Measurements from ENCODE around the gene UMAD1.

GRCh38 chr7:7720193-7720592 is 79.6 kb downstream of the UMAD1 start:
- TF ChIP-seq CTCF (IDR thresholded peaks at IDR 0.05) = no peak
- TF ChIP-seq POLR2A (IDR thresholded peaks at IDR 0.05) = no peak
